ENCODE measurements around the gene TDRD10.

TDRD10 gene

GRCh38 chr1:154502066-154502743 is at the start of gene TDRD10, which contains the start of gene SHE:
TDRD10 (plus strand) TSS chr1:154502219; CDS start chr1:154506904, 4,685 bp downstream.
SHE (minus strand) TSS chr1:154502412; CDS start chr1:154502026, 386 bp downstream.
- DNase-seq = peak; percentile 24

GRCh38 chr1:154453161-154453560 is 48.9 kb upstream of the TDRD10 start:
- DNase-seq = no peak

GRCh38 chr1:154453574-154454352 is 48.3 kb upstream of the TDRD10 start:
- DNase-seq = no peak

GRCh38 chr1:154454386-154455120 is 47.5 kb upstream of the TDRD10 start:
- DNase-seq = no peak

- no peak for DNase-seq
These were observed 45.4 kb upstream of the TDRD10 start for GRCh38 chr1:154456631-154457030.

- no peak for DNase-seq
These were observed 42.9 kb upstream of the TDRD10 start for GRCh38 chr1:154459080-154459479.

GRCh38 chr1:154460695-154461260 is 41.2 kb upstream of the TDRD10 start:
- DNase-seq = no peak

GRCh38 chr1:154463512-154463990 is 38.5 kb upstream of the TDRD10 start:
- peak; percentile 48 for DNase-seq

GRCh38 chr1:154465621-154466195 is 36.3 kb upstream of the TDRD10 start:
- no peak for DNase-seq

- DNase-seq = no peak
These were observed 35.8 kb upstream of the TDRD10 start for GRCh38 chr1:154466206-154466605.

GRCh38 chr1:154466921-154467417 is 35.0 kb upstream of the TDRD10 start:
- no peak for DNase-seq

GRCh38 chr1:154467434-154468102 is 34.5 kb upstream of the TDRD10 start:
- no peak for DNase-seq

- DNase-seq = no peak
These were observed 33.3 kb upstream of the TDRD10 start for GRCh38 chr1:154468535-154469250.

GRCh38 chr1:154469844-154470560 is 32.0 kb upstream of the TDRD10 start:
- DNase-seq = no peak

GRCh38 chr1:154471304-154471703 is 30.7 kb upstream of the TDRD10 start:
- DNase-seq = no peak

GRCh38 chr1:154474802-154475201 is 27.2 kb upstream of the TDRD10 start:
- DNase-seq = no peak

GRCh38 chr1:154476791-154477190 is 25.2 kb upstream of the TDRD10 start:
- DNase-seq = no peak

GRCh38 chr1:154478013-154478412 is 24.0 kb upstream of the TDRD10 start:
- DNase-seq = no peak

- peak; percentile 34 for DNase-seq
These were observed 23.4 kb upstream of the TDRD10 start for GRCh38 chr1:154478639-154479038.

GRCh38 chr1:154479764-154480421 is 22.1 kb upstream of the TDRD10 start:
- peak; percentile 43 for DNase-seq

Measured in activated naive CD4-positive, alpha-beta T cell treated with anti-CD3 and anti-CD28 coated beads, Interleukin-2, amount 50 U/mL, for 16 hours (primary cell).